GM23248 (cell line): ENCODE measurements around the gene EEF1AKMT4. TPM values are rescaled to one million over a fixed set of nuclear protein-coding genes. Genes with fewer than 3 reads are reported as not detected.

Experiments used
- DNase-seq: peaks from one replicate; pipeline ENCODE4 v3.0.0-alpha.2; 2015
- H2AFZ ChIP-seq: fragments of 200-600 bp; sonication (generic); 2 replicates; pipeline ENCODE4 v1.6.1; 2016; ENCODE audit warnings: antibody characterized with exemption
- H3F3A ChIP-seq: fragments of 200-600 bp; sonication (generic); 2 replicates; pipeline ENCODE4 v1.6.1; 2016; ENCODE audit warnings: mild to moderate bottlenecking, antibody characterized with exemption, mixed run types; ENCODE audit not compliant: insufficient read depth
- H3K27ac ChIP-seq: fragments of 200-600 bp; sonication (generic); 2 replicates; pipeline ENCODE4 v1.5.1; 2016; ENCODE audit warnings: mild to moderate bottlenecking
- H3K27me3 ChIP-seq: fragments of 200-600 bp; sonication (generic); replicated peaks from 2 replicates; pipeline ENCODE4 v1.6.1; 2016; ENCODE audit warnings: mild to moderate bottlenecking; ENCODE audit not compliant: insufficient read depth
- H3K36me3 ChIP-seq: fragments of 200-600 bp; sonication (generic); 2 replicates; pipeline ENCODE4 v1.6.1; 2016; ENCODE audit warnings: low read depth, mild to moderate bottlenecking
- H3K4me1 ChIP-seq: fragments of 200-600 bp; sonication (generic); 2 replicates; pipeline ENCODE4 v1.6.1; 2016; ENCODE audit warnings: mild to moderate bottlenecking; ENCODE audit not compliant: insufficient read depth
- H3K4me2 ChIP-seq: fragments of 200-600 bp; sonication (generic); one replicate; pipeline ENCODE4 v1.6.1; 2016; ENCODE audit warnings: mild to moderate bottlenecking; ENCODE audit not compliant: unreplicated experiment
- H3K4me3 ChIP-seq: fragments of 200-600 bp; sonication (generic); 2 replicates; pipeline ENCODE4 v1.5.1; 2016; ENCODE audit warnings: mild to moderate bottlenecking
- H3K79me2 ChIP-seq: fragments of 200-600 bp; sonication (generic); 2 replicates; pipeline ENCODE4 v1.6.1; 2016; ENCODE audit warnings: mild to moderate bottlenecking; ENCODE audit not compliant: insufficient read depth
- H3K9ac ChIP-seq: fragments of 200-600 bp; sonication (generic); 2 replicates; pipeline ENCODE4 v1.6.1; 2016; ENCODE audit warnings: mild to moderate bottlenecking
- H3K9me2 ChIP-seq: fragments of 200-600 bp; sonication (generic); 2 replicates; pipeline ENCODE4 v1.6.1; 2016; ENCODE audit warnings: mixed run types, mild to moderate bottlenecking, moderate library complexity; ENCODE audit not compliant: insufficient read depth
- H3K9me3 ChIP-seq: fragments of 200-600 bp; sonication (generic); one replicate; pipeline ENCODE4 v1.6.1; 2017; ENCODE audit warnings: low read depth
- H4K20me1 ChIP-seq: fragments of 200-600 bp; sonication (generic); 2 replicates; pipeline ENCODE4 v1.6.0; 2016; ENCODE audit not compliant: insufficient read depth
- EZH2 ChIP-seq: fragments of 200-600 bp; sonication (generic); IDR thresholded peaks from 2 replicates; pipeline ENCODE4 v1.6.1; 2018; ENCODE audit warnings: antibody characterized with exemption, mild to moderate bottlenecking; ENCODE audit not compliant: insufficient read depth, poor library complexity, severe bottlenecking
- EZH2phosphoT487 ChIP-seq: fragments of 200-600 bp; sonication (generic); IDR thresholded peaks from 2 replicates; pipeline ENCODE4 v1.6.1; 2018; ENCODE audit warnings: antibody characterized with exemption, moderate library complexity, mild to moderate bottlenecking, low read depth; ENCODE audit not compliant: insufficient read depth
- WGBS, 2 experiments: methylation state at CpG; one replicate each; pipeline ENCODE4 v1.1.6; 2015 to 2017; ENCODE audit warnings: low lambda C conversion rate in 2 of 2, low coverage in 1 of 2; ENCODE audit errors: missing lambda C conversion rate in 2 of 2; 5-methylcytosine and 5-hydroxymethylcytosine counted together
- in situ Hi-C: fragments of 300-500 bp; cut with MboI; formaldehyde crosslinking; loops from 2 replicates; pipeline ENCODE4 v1.15.0; 2020
- polyA plus RNA-seq: library from polyadenylated mRNA; unstranded; fragments of >200 nt; fragmentation: Nextera tagmentation; extraction: Ambion mirVana; gene quantifications from 2 replicates; pipeline ENCODE4 v1.2.1, GENCODE V29; 2016
- total RNA-seq: library from RNA; depleted of rRNA; stranded (reverse); fragments of >200 nt; shearing (Covaris generic); gene quantifications from 2 replicates; pipeline ENCODE4 v1.2.3, GENCODE V29; 2014

The EEF1AKMT4 gene
- total and polyA plus RNA-seq, 2 experiments from 2014 or later = 5.3 to 7.2 TPM

- Histone ChIP-seq H3K9me3 (no peaks in the 10 kb centered on the region), H3K79me2 (no peaks in the 10 kb centered on the region), H3K4me1 (no peaks in the 10 kb centered on the region), H3K36me3 (no peaks in the 10 kb centered on the region), H3K4me2 (peak overlapping the region; percentile 61), H3K27me3 (peaks cover 43% of the 10 kb centered on the region), H2AFZ (no peak overlapping the region), H3K27ac (no peak overlapping the region), H3K9ac (no peak overlapping the region), H3K9me2 (no peaks in the 10 kb centered on the region), H4K20me1 (no peaks in the 10 kb centered on the region), H3F3A (no peaks in the 10 kb centered on the region), H3K4me3 (peak overlapping the region; percentile 64)
- peak; percentile 23 for DNase-seq
- TF ChIP-seq EZH2 (peak; percentile 67), EZH2phosphoT487 (0 out of 2 replicates have a peak, but pooled peaks have one; percentile 1)
- 8% methylated on average over 59 to 70 of the region's 79 CpGs for WGBS, 2 experiments
- in situ Hi-C loops = no loop called here
Measured at GRCh38 chr3:184230603-184231528, 18.6 kb upstream of the EEF1AKMT4 start.

- in situ Hi-C loops = no loop called here
- DNase-seq = no peak
- H3K4me1 ChIP-seq = no peaks in the 10 kb centered on the region
- WGBS, 2 experiments = 0 to 49% methylated on average over 1 to 3 of the region's 3 CpGs
- H3K4me3 ChIP-seq = no peak overlapping the region
- no peak overlapping the region for H3K9ac ChIP-seq
- TF ChIP-seq EZH2phosphoT487 (no peak), EZH2 (no peak)
- H3K27ac ChIP-seq = no peak overlapping the region
- no peak overlapping the region for H3K4me2 ChIP-seq
- no peaks in the 10 kb centered on the region for H3F3A ChIP-seq
- no peaks in the 10 kb centered on the region for H3K9me2 ChIP-seq
- H2AFZ ChIP-seq = no peak overlapping the region
- no peaks in the 10 kb centered on the region for H4K20me1 ChIP-seq
- H3K9me3 ChIP-seq = no peaks in the 10 kb centered on the region
- H3K79me2 ChIP-seq = no peaks in the 10 kb centered on the region
- no peaks in the 10 kb centered on the region for H3K36me3 ChIP-seq
- peaks cover 39% of the 10 kb centered on the region for H3K27me3 ChIP-seq
Measured at GRCh38 chr3:184231671-184232070, 17.8 kb upstream of the EEF1AKMT4 start.

GRCh38 chr3:184233127-184233843, 16.2 kb upstream of the EEF1AKMT4 start:
- no peaks in the 10 kb centered on the region for H3F3A ChIP-seq
- 82 to 83% methylated on average over 22 of the region's 23 CpGs for WGBS, 2 experiments
- peaks cover 33% of the 10 kb centered on the region for H3K27me3 ChIP-seq
- no peak for TF ChIP-seq EZH2
- TF ChIP-seq EZH2phosphoT487 = no peak
- no peak for DNase-seq
- H3K36me3 ChIP-seq = no peaks in the 10 kb centered on the region
- H3K4me1 ChIP-seq = no peaks in the 10 kb centered on the region
- no peaks in the 10 kb centered on the region for H3K9me3 ChIP-seq
- no peaks in the 10 kb centered on the region for H4K20me1 ChIP-seq
- no peak overlapping the region for H3K4me2 ChIP-seq
- no peak overlapping the region for H3K9ac ChIP-seq
- H2AFZ ChIP-seq = no peak overlapping the region
- H3K4me3 ChIP-seq = no peak overlapping the region
- H3K27ac ChIP-seq = no peak overlapping the region
- in situ Hi-C loops = no loop called here
- no peaks in the 10 kb centered on the region for H3K9me2 ChIP-seq
- H3K79me2 ChIP-seq = no peaks in the 10 kb centered on the region

GRCh38 chr3:184234224-184234623, 15.2 kb upstream of the EEF1AKMT4 start:
- in situ Hi-C loops = no loop called here
- Histone ChIP-seq H3K4me1 (no peaks in the 10 kb centered on the region), H3K27me3 (peaks cover 24% of the 10 kb centered on the region), H2AFZ (no peak overlapping the region), H3F3A (no peaks in the 10 kb centered on the region), H3K36me3 (no peaks in the 10 kb centered on the region), H3K4me2 (no peak overlapping the region), H3K79me2 (no peaks in the 10 kb centered on the region), H3K4me3 (no peak overlapping the region), H4K20me1 (no peaks in the 10 kb centered on the region), H3K9me2 (no peaks in the 10 kb centered on the region), H3K27ac (no peak overlapping the region), H3K9ac (no peak overlapping the region), H3K9me3 (no peaks in the 10 kb centered on the region)
- DNase-seq = peak; percentile 88
- TF ChIP-seq EZH2 (no peak), EZH2phosphoT487 (no peak)
- 6 to 11% methylated on average over 4 of the region's 4 CpGs for WGBS, 2 experiments
